Measurements from ENCODE around the gene SURF4.

GRCh38 chr9:133322701-133323100 lies 53.2 kb downstream of the SURF4 start:
- no peak for TF ChIP-seq NFYB (CRISPR knock-in tag; conservative IDR thresholded peaks at IDR 0.05; ENCODE audit: low read depth)
- no peak for TF ChIP-seq CTCF (IDR thresholded peaks at IDR 0.05)
- no peak for TF ChIP-seq USF2 (CRISPR knock-in tag; IDR thresholded peaks at IDR 0.05)
- no peak for TF ChIP-seq MLX (CRISPR knock-in tag; IDR thresholded peaks at IDR 0.05)
- no peak for TF ChIP-seq E2F5 (CRISPR knock-in tag; IDR thresholded peaks at IDR 0.05)
- no peak for TF ChIP-seq E2F4 (CRISPR knock-in tag; IDR thresholded peaks at IDR 0.05; ENCODE audit: borderline replicate concordance, low read depth)
- no peak for TF ChIP-seq NR3C1 (CRISPR knock-in tag; conservative IDR thresholded peaks at IDR 0.05; ENCODE audit: low read depth)
- TF ChIP-seq SP1 (CRISPR knock-in tag; conservative IDR thresholded peaks at IDR 0.05), result no peak
- TF ChIP-seq SOX15 (CRISPR knock-in tag; IDR thresholded peaks at IDR 0.05), result no peak
- TF ChIP-seq ATF3 (CRISPR knock-in tag; conservative IDR thresholded peaks at IDR 0.05), result no peak
- no peak for TF ChIP-seq HMGXB4 (CRISPR knock-in tag; IDR thresholded peaks at IDR 0.05)
- no peak for TF ChIP-seq CREM (CRISPR knock-in tag; IDR thresholded peaks at IDR 0.05)
- TF ChIP-seq GRHL2 (CRISPR knock-in tag; IDR thresholded peaks at IDR 0.05; ENCODE audit: insufficient replicate concordance, severe bottlenecking), result no peak
- TF ChIP-seq USF1 (CRISPR knock-in tag; IDR thresholded peaks at IDR 0.05), result no peak
